ENCODE measurements around the gene GIPC1. TPM values are rescaled to one million over a fixed set of nuclear protein-coding genes. Genes with fewer than 3 reads are reported as not detected.
A peak's percentile ranks its signal among the peaks of the same experiment; 100 is the strongest.

GIPC1 gene
- total and polyA plus RNA-seq, 8 donors, result 43.7 to 154 (median 64.9) TPM

GRCh38 chr19:14446336-14447036, 49.4 kb downstream of the GIPC1 start:
- Histone ChIP-seq H3K9me3 (no peaks in the 10 kb centered on the region), H3K27ac (no peak overlapping the region), H3K4me1 (no peaks in the 10 kb centered on the region), H3K4me3 (no peak overlapping the region), H3K27me3 (no peaks in the 10 kb centered on the region), H3K36me3 (peaks cover 10 to 100% of the 10 kb centered on the region in 2 donors)
- ATAC-seq, result no peak
- TF ChIP-seq, protein P1, sequence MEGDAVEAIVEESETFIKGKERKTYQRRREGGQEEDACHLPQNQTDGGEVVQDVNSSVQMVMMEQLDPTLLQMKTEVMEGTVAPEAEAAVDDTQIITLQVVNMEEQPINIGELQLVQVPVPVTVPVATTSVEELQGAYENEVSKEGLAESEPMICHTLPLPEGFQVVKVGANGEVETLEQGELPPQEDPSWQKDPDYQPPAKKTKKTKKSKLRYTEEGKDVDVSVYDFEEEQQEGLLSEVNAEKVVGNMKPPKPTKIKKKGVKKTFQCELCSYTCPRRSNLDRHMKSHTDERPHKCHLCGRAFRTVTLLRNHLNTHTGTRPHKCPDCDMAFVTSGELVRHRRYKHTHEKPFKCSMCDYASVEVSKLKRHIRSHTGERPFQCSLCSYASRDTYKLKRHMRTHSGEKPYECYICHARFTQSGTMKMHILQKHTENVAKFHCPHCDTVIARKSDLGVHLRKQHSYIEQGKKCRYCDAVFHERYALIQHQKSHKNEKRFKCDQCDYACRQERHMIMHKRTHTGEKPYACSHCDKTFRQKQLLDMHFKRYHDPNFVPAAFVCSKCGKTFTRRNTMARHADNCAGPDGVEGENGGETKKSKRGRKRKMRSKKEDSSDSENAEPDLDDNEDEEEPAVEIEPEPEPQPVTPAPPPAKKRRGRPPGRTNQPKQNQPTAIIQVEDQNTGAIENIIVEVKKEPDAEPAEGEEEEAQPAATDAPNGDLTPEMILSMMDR (IDR thresholded peaks at IDR 0.05), result no peak
- intact Hi-C loops (cut with DNase I), result no loop called here
- no peak for DNase-seq

- H3K27ac ChIP-seq, result no peak overlapping the region
- H3K4me3 ChIP-seq, result no peak overlapping the region
- no peaks in the 10 kb centered on the region for H3K9me3 ChIP-seq
- DNase-seq (no peak), ATAC-seq (no peak)
- peaks cover 10 to 79% of the 10 kb centered on the region in 2 donors for H3K36me3 ChIP-seq
- intact Hi-C loops (cut with DNase I), result no loop called here
- TF ChIP-seq, protein P1 (IDR thresholded peaks at IDR 0.05), result no peak
- H3K27me3 ChIP-seq, result no peaks in the 10 kb centered on the region
- H3K4me1 ChIP-seq, result peaks cover 12 to 25% of the 10 kb centered on the region in 2 donors
Observed at GRCh38 chr19:14443632-14444216, 52.2 kb downstream of the GIPC1 start.

DNA sequence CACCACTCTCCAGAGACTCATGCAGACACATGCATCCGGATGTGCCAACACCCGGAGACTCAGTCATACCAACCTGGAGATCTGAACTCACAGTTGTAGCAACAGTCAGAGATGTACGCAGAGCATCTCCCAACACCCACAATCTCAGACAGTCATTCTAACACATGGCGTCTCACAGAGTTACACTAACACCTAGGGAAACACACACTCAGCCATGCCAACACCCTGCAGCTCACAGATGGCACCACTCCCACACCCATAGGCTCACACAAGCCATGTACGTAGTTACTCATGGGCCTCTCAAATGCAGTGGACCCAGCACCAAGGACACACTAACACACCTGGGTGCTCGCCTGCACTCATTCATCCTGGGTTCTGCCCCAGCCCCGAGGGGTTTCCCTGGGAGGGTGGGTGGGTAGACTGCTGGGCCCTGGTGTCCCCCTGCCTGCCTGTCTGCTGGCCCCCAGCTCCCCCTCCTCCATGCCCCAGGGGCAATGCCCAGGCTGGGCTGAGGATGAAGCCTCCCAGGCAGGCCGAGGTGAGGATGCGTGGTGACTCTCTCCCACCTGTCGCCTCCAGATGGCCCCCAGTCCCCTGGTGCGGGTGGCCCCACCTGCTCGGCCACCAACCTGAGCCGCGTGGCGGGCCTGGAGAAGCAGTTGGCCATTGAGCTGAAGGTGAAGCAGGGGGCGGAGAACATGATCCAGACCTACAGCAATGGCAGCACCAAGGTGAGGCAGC, 52.9 kb downstream of the GIPC1 start:
- peaks cover 10 to 72% of the 10 kb centered on the region in 2 donors for H3K36me3 ChIP-seq
- no peaks in the 10 kb centered on the region for H3K9me3 ChIP-seq
- intact Hi-C loops (cut with DNase I), result no loop called here
- H3K27ac ChIP-seq, result no peak overlapping the region
- no peaks in the 10 kb centered on the region for H3K27me3 ChIP-seq
- DNase-seq (peak in 1 of 4 donors; percentile 60), ATAC-seq (no peak)
- H3K4me1 ChIP-seq, result peaks cover 16 to 31% of the 10 kb centered on the region in 2 donors
- TF ChIP-seq, protein P1 (IDR thresholded peaks at IDR 0.05), result no peak
- H3K4me3 ChIP-seq, result no peak overlapping the region

DNA sequence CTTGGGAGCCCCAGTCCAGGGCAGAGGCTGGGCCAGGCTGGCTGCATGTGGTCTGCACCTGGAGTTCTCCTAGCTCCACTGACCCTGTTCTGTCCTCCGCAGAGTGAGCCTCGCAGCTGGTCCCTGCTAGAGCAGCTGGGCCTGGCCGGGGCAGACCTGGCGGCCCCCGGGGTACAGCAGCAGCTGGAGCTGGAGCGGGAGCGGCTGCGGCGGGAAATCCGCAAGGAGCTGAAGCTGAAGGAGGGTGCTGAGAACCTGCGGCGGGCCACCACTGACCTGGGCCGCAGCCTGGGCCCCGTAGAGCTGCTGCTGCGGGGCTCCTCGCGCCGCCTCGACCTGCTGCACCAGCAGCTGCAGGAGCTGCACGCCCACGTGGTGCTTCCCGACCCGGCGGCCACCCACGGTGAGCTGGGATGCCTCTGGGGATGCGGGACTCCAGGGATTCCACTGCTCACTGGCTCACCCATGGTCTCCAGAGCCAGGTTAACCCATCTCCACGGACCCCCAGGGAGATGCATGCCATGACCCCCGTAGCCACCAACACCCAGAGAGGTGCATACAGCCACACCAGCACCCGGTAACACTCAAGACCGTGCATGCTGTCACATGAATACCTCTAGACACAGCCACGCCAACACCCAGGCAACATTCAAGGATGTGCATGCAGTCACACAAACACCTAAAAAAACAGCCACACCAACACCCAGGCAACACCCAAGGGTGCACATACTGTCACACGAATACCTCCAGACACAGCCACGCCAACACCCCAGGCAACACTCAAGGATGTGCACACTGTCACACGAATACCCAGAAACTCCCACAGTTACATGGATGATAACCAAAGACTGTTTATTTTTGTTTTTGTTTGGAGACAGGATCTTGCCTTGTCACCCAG, 54.6 kb downstream of the GIPC1 start:
- TF ChIP-seq, protein P1 (IDR thresholded peaks at IDR 0.05), result no peak
- Histone ChIP-seq H3K4me3 (peak overlapping the region in 1 of 2 donors; percentile 55), H3K9me3 (no peaks in the 10 kb centered on the region), H3K36me3 (peaks cover 10 to 54% of the 10 kb centered on the region in 2 donors), H3K27me3 (no peaks in the 10 kb centered on the region), H3K27ac (peak overlapping the region in 1 of 2 donors; percentile 80), H3K4me1 (peaks cover 16 to 48% of the 10 kb centered on the region in 2 donors)
- DNase-seq (peak in 1 of 4 donors; percentile 68), ATAC-seq (no peak)
- intact Hi-C loops (cut with DNase I), result no loop called here

Data from left lung (tissue), 10 donors.